CD4-positive, alpha-beta memory T cell (primary cell): ENCODE measurements around the gene MACIR. TPM values are rescaled to one million over a fixed set of nuclear protein-coding genes. Genes with fewer than 3 reads are reported as not detected.

ENCODE experiments used
- CTCF ChIA-PET: fragments of 350-600 bp; sonication (Branson Sonifier 250); formaldehyde crosslinking; loops from one replicate; lab custom pipeline; 2021; ENCODE audit warnings: inconsistent platforms; ENCODE audit not compliant: partially characterized antibody; lab: Charles Lee
- POLR2A ChIA-PET: fragments of 350-600 bp; sonication (Branson Sonifier 250); formaldehyde crosslinking; loops from one replicate; lab custom pipeline; 2021; ENCODE audit not compliant: partially characterized antibody; lab: Charles Lee
- DNase-seq, 5 donors: peaks; one replicate each; pipeline versions ENCODE4 v3.0.0 to v3.0.0-alpha.2; 2020 to 2022; ENCODE audit warnings: mixed read lengths in 1 of 5
- H3K27ac ChIP-seq: one replicate; pipeline ENCODE4 v1.7.0; 2013; ENCODE audit warnings: low read depth, low read length
- H3K27me3 ChIP-seq: 2 replicates; pipeline ENCODE4 v1.7.0; 2013; ENCODE audit warnings: mild to moderate bottlenecking, low read length, moderate library complexity; ENCODE audit not compliant: insufficient read depth
- H3K36me3 ChIP-seq: 2 replicates; pipeline ENCODE4 v1.7.0; 2013; ENCODE audit warnings: mild to moderate bottlenecking, low read length, moderate library complexity; ENCODE audit not compliant: insufficient read depth
- H3K4me1 ChIP-seq: 2 replicates; pipeline ENCODE4 v1.7.0; 2013; ENCODE audit warnings: mild to moderate bottlenecking, low read length, moderate library complexity; ENCODE audit not compliant: insufficient read depth
- H3K4me3 ChIP-seq, 2 donors: one replicate each; pipeline ENCODE4 v1.7.0; 2013; ENCODE audit warnings: low read length in 2 of 2, mild to moderate bottlenecking in 1 of 2
- H3K9me3 ChIP-seq, 2 donors: one replicate each; pipeline ENCODE4 v1.7.0; 2013; ENCODE audit warnings: low read length in 2 of 2, control low read depth in 1 of 2; ENCODE audit not compliant: control insufficient read depth in 1 of 2
- H3K27ac Mint-ChIP-seq, 7 donors: one replicate each; pipeline ENCODE4 v1.8.0; 2020 to 2021; ENCODE audit warnings: mixed read lengths in 7 of 7, mild to moderate bottlenecking in 6 of 7, inconsistent platforms in 3 of 7, moderate library complexity in 3 of 7
- H3K27me3 Mint-ChIP-seq, 2 donors: one replicate each; pipeline ENCODE4 v1.8.0; 2020 to 2021; ENCODE audit warnings: mixed read lengths in 2 of 2
- H3K36me3 Mint-ChIP-seq, 2 donors: one replicate each; pipeline ENCODE4 v1.8.0; 2020 to 2021; ENCODE audit warnings: mixed read lengths in 2 of 2, inconsistent platforms in 1 of 2, mild to moderate bottlenecking in 1 of 2
- H3K4me1 Mint-ChIP-seq, 4 donors: one replicate each; pipeline ENCODE4 v1.8.0; 2020 to 2021; ENCODE audit warnings: mixed read lengths in 4 of 4, mild to moderate bottlenecking in 1 of 4
- H3K4me3 Mint-ChIP-seq, 8 donors: one replicate each; pipeline ENCODE4 v1.8.0; 2020 to 2021; ENCODE audit warnings: mixed read lengths in 8 of 8, mild to moderate bottlenecking in 7 of 8, moderate library complexity in 6 of 8, inconsistent platforms in 3 of 8
- H3K9me3 Mint-ChIP-seq, 8 donors: one replicate each; pipeline ENCODE4 v1.8.0; 2020 to 2021; ENCODE audit warnings: mixed read lengths in 8 of 8, mild to moderate bottlenecking in 5 of 8, inconsistent platforms in 3 of 8, moderate library complexity in 1 of 8
- intact Hi-C: fragments of 100-400 bp; cut with micrococcal nuclease; formaldehyde crosslinking; loops from one replicate; pipeline ENCODE4 v1.15.1; 2023
- polyA plus RNA-seq, 2 donors: library from polyadenylated mRNA; unstranded; fragments of 300-500 nt; fragmentation: Illumina TruSeq; gene quantifications; one replicate each; pipeline ENCODE4 v1.2.3, GENCODE V29; 2021
- total RNA-seq, 2 experiments: library from RNA; stranded (reverse); gene quantifications; one replicate each; pipeline ENCODE4 v1.2.3, GENCODE V29; 2021

The MACIR gene
- total and polyA plus RNA-seq, 4 experiments from 2014 or later, result 2.1 to 4.3 (median 3.2) TPM

DNA sequence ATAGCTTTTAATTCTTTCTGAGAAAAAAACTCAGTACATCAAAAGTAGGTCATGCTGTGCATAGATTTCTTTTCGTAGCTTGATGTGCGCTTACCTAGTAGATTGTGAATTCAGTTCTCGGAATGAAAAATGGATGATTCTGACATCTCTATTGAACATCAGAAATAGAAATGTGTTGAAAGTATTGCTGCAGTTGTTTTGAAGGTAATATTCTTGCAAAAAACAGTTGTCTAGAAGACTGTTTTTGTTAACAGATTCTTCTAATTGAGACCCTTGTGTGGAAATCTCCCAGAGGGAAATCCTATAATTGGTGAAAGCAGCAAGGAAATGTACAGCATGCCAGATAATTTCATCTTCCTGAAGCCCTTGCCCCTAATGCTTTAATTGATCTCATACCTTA lies 54.5 kb downstream of the MACIR start:
- Histone ChIP-seq H3K9me3 (no peaks in the 10 kb centered on the region), H3K36me3 (no peaks in the 10 kb centered on the region), H3K4me3 (no peak overlapping the region), H3K4me1 (no peaks in the 10 kb centered on the region), H3K27me3 (no peaks in the 10 kb centered on the region), H3K27ac (no peak overlapping the region)
- Mint-ChIP-seq H3K27me3 (peaks cover 17 to 21% of the 10 kb centered on the region in 2 donors), H3K4me1 (no peaks in the 10 kb centered on the region), H3K9me3 (peaks cover 0 to 1% (median 0%) of the 10 kb centered on the region in 8 donors), H3K27ac (no peak overlapping the region), H3K4me3 (no peak overlapping the region), H3K36me3 (no peaks in the 10 kb centered on the region)
- intact Hi-C loops, result no loop called here
- CTCF ChIA-PET, result no interaction called here
- DNase-seq, result no peak
- POLR2A ChIA-PET, result no interaction called here

DNA sequence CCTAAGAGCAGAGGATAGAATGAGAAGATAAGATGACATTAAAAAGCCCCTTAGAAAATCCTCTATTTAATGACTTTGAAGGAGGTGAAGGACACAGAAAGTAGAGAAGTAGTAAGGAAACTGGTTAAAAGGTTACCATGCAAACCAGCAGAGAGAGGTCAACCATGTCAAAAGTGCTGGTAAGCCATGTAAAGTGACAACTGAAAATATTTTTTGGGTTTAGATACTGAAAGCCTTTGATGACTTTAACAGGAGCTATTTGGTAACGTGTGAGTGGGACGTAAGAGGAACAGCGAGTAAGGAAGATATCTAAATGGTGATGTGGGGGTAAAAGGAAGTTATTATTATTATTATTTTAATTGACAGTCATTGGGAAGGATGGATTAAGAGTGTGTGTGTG lies 56.9 kb downstream of the MACIR start:
- peaks cover 16 to 20% of the 10 kb centered on the region in 2 donors for H3K27me3 Mint-ChIP-seq
- H3K27ac Mint-ChIP-seq, result no peak overlapping the region
- H3K4me1 Mint-ChIP-seq, result no peaks in the 10 kb centered on the region
- ChIA-PET CTCF (interaction anchor here (0.7 kb wide), 1 partner anchor 85 kb away, joined by 3 read pairs; no protein-coding TSS in a partner anchor), POLR2A (no interaction called here)
- Histone ChIP-seq H3K4me1 (no peaks in the 10 kb centered on the region), H3K9me3 (no peaks in the 10 kb centered on the region), H3K36me3 (no peaks in the 10 kb centered on the region), H3K27me3 (no peaks in the 10 kb centered on the region), H3K27ac (no peak overlapping the region), H3K4me3 (no peak overlapping the region)
- no peak overlapping the region for H3K4me3 Mint-ChIP-seq
- intact Hi-C loops, result no loop called here
- peaks cover 0 to 1% (median 0%) of the 10 kb centered on the region in 8 donors for H3K9me3 Mint-ChIP-seq
- H3K36me3 Mint-ChIP-seq, result no peaks in the 10 kb centered on the region
- no peak for DNase-seq

DNA sequence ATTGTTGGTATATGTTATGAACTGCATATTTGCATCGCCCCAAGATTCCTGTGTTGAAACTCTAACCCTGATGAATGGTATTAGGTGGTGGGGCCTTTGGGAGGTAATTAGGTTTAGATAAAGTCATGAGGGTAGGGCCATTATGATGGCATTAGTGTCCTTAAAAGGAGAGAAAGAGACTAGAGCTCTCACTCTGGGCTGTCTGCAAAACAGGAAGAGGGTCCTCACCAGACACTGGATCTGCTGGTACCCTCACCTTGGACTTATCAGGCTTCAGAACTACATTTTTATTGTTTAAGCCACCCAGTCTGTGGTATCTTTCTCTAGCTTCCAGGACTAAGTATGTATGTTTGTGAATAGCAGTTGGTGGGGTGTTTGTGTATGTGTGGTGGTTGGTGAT lies 68.9 kb downstream of the MACIR start:
- H3K36me3 Mint-ChIP-seq, result no peaks in the 10 kb centered on the region
- H3K4me1 ChIP-seq, result no peaks in the 10 kb centered on the region
- ChIA-PET POLR2A (no interaction called here), CTCF (interaction anchor here (1.0 kb wide), 1 partner anchor 11 kb away, joined by 4 read pairs; no protein-coding TSS in a partner anchor)
- peaks cover 0 to 3% (median 0%) of the 10 kb centered on the region in 8 donors for H3K9me3 Mint-ChIP-seq
- intact Hi-C loops, result no loop called here
- no peaks in the 10 kb centered on the region for H3K27me3 ChIP-seq
- no peaks in the 10 kb centered on the region for H3K36me3 ChIP-seq
- no peak overlapping the region for H3K27ac Mint-ChIP-seq
- peaks cover 5 to 18% of the 10 kb centered on the region in 2 donors for H3K27me3 Mint-ChIP-seq
- H3K4me3 ChIP-seq, result no peak overlapping the region
- H3K4me1 Mint-ChIP-seq, result no peaks in the 10 kb centered on the region
- no peak overlapping the region for H3K4me3 Mint-ChIP-seq
- no peaks in the 10 kb centered on the region for H3K9me3 ChIP-seq
- DNase-seq, result no peak
- no peak overlapping the region for H3K27ac ChIP-seq

DNA sequence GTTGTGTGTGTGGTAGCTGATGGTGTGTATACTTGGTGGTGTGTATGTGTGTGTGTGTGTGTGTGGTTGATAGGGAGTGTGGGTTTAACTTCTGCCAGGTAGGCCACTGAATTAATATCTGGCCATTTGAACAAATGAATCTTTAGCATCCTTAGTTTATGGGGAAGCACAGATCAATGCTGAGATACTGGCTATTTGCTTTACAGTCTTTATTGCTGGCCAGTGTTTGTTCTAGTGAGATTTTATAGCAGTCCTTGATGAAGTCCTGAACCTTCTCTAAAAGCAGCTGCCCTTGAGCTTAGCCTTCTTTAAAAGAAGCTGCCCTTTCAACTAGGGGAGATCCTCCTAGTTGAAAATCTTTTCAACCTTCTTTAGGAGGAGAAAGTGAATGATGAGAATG lies 69.3 kb downstream of the MACIR start:
- CTCF ChIA-PET, result interaction anchor here (1.0 kb wide), 1 partner anchor 10 kb away, joined by 4 read pairs; no protein-coding TSS in a partner anchor
- no peak overlapping the region for H3K27ac ChIP-seq

More for the DNA sequence above, 69.3 kb downstream of the MACIR start:
- Mint-ChIP-seq H3K9me3 (peaks cover 0 to 3% (median 0%) of the 10 kb centered on the region in 8 donors), H3K4me1 (no peaks in the 10 kb centered on the region), H3K27ac (no peak overlapping the region), H3K4me3 (no peak overlapping the region), H3K27me3 (peaks cover 5 to 18% of the 10 kb centered on the region in 2 donors), H3K36me3 (no peaks in the 10 kb centered on the region)
- H3K9me3 ChIP-seq, result no peaks in the 10 kb centered on the region
- DNase-seq, result no peak
- no peaks in the 10 kb centered on the region for H3K36me3 ChIP-seq
- POLR2A ChIA-PET, result no interaction called here
- H3K4me3 ChIP-seq, result no peak overlapping the region
- no peaks in the 10 kb centered on the region for H3K4me1 ChIP-seq
- intact Hi-C loops, result no loop called here
- no peaks in the 10 kb centered on the region for H3K27me3 ChIP-seq

Other genes starting within 250 kb of the MACIR start
- 10 to 100 TPM; 14.8 to 15.2 TPM for gene GIN1, start 138.6 kb upstream of the MACIR start, total RNA-seq
- 10 to 100 TPM in 1 of 2 donors, 1 to 10 TPM in 1; 10.0 to 10.2 TPM for gene GIN1, start 138.6 kb upstream of the MACIR start, polyA plus RNA-seq
- 10 to 100 TPM; 64.1 to 66.5 TPM for gene PPIP5K2, start 138.5 kb upstream of the MACIR start, total RNA-seq
- gene PPIP5K2, start 138.5 kb upstream of the MACIR start, polyA plus RNA-seq, result 10 to 100 TPM; 21.1 to 22.5 TPM